IPS DF 4.7 (cell line): ENCODE data around the gene KCTD14.
A peak's percentile ranks its signal among the peaks of the same experiment; 100 is the strongest.
"Not testable (repeated sequence)": the region's sequence is repeated elsewhere in the genome, so short reads cannot be mapped to it uniquely, and the experiment has no call there.

Source experiments
- DNase-seq: peaks from one replicate; pipeline ENCODE4 v3.0.0-alpha.2; 2013; ENCODE audit warnings: low spot score; ENCODE audit errors: extremely low read depth

KCTD14 gene

DNA sequence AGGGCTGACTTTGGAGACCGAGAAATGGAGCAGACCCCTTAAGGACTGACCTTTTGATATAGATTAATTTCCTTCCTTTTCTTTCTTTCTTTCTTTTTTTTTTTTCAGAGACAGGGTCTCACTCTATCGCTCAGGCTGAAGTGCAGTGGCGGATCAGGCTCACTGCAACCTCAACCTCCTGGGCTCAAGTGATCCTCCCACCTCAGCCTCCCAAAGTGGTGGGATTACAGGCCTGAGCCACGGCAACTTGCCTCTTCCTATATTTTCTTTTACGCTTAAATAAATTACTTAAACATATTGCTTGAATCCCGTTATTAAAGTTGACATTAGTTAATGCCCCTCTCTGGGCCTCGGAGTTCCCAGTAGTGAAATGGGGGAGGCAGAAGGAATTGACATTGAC lies 350 bp upstream of the KCTD14 start:
- no peak for DNase-seq

DNA sequence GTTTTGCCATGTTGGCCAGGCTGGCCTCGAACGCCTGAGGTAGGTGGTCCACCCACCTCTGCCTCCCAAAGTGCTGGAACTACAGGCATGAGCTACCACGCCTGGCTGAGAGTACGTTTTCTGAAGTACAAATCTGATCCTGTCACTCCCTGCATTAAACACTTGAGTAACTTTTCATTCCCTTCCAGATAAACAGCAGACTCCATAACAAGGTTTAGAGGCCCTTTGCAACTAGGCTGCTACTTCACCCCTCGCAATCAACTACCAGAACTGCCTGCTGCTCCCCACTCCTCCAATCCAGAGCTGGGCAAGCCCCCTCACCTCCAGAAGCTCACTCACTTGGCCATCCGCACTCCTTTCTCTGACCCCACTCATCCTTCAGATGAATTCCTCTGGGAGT lies 1.5 kb downstream of the KCTD14 start:
- no peak for DNase-seq

DNA sequence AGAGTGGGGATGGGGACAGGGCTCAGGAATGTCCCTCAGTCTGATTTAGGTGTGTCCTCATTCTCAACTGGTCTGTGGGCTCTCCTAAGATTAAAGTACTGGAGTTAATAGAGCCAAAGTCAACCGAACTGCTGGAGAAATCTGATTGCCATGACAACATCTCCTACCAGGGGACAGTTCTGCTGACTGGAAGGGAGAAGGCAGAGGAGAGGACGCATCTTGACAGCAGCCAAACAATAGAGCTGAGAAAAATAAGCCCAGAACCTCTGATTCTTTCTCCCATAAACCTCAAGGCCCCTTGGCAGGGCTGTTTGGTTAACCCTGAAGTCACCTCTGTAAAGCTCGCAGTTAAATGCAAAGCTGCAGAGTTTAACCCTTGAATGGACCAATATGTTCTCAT lies 2.8 kb downstream of the KCTD14 start:
- DNase-seq: no peak

DNA sequence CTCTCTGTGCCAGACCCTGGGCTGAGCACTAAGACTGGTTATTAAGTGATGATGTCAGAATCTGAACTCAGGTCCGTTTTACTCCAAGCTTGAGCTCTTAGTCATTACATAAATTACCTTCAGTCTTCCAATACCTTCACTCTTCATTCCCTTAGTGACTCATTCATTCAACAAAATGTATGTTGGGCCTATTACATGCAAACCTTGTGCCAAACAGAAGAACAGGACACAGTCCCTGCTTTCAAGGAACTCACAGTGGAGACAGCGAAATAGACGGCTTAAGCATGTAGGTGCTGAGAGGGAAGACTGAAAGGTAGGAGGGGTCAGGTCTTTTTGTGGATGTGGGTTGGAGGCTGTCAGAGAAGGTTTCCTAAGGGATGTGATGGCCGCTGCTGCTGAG lies 3.3 kb downstream of the KCTD14 start:
- no peak for DNase-seq

DNA sequence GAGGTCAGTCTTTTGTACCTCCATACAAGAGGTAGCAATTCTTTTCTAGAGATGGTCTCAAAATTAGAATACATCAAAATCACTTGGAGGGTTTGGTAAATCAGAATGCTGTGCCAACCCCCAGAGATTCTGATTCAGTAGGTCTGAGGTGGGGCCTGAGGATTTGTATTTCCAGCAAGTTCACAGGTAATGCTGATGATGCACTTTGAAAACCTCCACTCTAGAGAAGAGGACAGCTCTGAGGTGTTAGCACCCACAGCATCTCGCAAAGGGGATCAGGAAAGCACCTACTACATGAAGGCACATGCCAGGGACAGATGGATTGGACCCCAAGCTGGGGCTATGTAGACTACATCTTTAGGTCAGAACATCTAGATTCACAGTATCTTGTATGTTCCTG lies 7.2 kb downstream of the KCTD14 start:
- no peak for DNase-seq

DNA sequence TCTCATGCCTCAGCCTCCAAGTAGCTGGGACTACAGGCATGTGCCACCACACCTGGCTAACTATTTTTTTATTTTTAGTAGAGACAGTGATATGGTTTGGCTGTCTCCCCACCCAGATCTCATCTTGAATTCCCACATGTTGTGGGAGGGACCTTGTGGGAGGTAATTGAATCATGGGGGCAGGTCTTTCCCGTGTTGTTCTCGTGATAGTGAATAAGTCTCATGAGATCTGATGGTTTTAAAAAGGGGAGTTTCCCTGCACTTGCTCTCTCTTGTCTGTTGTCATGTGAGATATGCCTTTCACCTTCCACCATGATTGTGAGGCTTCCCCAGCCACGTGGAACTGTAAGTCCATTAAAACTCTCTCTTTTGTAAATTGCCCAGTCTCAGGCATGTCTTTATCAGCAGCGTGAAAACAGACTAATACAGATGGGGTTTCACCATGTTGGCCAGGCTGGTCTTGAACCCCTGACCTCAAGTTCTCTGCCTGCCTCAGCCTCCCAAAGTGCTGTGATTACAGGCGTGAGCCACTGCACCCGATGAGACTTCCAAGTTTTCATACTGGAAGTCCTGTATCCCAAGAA lies 8.0 kb downstream of the KCTD14 start:
- DNase-seq: not testable (repeated sequence)

DNA sequence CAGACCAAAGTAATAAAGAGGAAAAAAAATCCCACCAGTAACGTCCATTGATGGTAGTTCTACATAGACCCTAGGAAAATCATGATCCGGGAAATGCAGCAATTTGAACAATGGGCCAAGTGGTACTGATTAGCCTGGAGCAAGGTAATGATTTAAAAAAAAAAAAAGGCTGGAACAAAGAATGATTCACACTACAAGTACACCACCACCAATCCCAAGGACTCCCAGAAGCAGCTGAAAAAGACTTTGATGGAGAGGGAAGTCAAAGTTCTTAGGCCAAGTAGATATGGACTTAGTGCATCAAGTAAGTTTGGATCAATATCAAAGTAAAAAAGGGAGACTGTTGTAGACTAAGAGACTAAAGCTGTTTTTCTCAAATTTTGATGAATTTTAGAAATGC lies 11.8 kb downstream of the KCTD14 start:
- DNase-seq: no peak

DNA sequence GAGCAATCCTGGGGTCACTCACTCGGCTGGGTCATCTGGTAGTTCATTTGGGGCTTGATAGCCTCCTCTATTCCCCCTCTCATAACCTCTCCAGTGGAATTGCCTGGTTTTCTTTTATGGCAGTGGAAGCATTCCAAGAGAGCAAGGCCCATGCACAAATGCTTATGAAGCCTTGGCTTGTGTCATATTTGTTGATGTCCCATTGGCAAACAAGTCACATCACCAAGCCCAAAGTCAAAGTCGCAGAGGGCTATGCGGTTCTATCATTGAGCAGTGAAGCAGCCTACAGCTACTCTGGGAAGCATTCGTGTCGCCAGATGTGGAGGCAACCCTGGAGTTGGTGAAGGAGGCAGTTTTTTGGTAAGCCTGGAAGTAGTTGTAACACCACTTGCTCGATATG lies 12.3 kb downstream of the KCTD14 start:
- DNase-seq: no peak

DNA sequence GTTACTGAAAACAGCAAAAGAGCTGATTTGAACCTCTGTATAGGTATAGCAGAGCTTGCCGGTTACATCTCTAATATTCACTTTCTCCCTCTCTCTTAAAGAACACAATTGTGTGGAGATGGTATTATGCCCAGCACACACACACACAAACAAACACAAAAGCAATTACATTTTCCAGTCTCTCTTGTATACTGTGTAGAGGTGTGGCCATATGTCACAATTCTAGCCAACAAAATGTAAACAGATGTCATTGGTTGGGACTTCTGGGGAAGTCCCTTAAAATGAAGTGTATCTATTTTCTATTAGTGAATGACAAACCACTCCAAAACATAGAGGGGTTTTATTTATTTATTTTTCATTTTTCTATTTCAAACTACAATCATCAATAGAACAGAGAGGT lies 12.8 kb downstream of the KCTD14 start:
- DNase-seq: no peak

DNA sequence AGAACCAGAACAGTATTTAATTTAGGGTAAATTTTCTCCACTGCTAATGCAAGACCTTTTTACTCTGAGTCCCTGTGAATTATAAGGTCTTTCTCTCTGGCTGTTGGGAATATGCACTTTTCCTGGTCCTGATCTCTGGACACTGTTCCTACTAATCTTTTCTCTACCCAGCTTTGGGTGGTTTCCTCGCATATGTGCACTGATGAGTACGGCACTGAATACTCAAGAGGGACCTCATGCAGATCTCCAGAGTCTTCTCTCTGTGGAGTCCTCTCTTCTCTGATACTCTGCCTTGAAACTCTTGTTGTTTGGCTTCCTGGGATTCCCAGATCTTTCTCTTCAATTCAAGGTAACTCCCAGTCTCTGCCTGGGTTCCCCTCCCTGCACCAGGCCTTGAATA lies 14.0 kb downstream of the KCTD14 start:
- DNase-seq: no peak

DNA sequence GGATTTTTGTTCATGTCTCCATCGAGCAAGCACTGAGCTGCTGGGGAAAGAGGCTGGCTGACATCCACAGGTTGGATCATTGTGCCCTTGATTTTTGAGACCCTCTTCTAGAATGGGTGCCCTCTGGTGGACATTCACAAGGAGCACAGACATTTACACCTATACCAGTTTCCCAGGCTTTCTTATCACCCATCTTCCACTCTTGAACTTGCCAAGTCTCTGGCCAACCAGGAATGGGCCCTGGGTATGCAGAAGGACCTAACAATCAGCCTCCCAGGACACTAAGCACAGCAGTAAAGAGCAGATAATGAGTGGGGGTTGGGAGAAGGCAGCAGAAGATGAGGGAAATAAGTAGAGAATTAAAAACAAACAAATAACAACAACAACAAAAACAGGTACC lies 22.9 kb downstream of the KCTD14 start:
- no peak for DNase-seq

DNA sequence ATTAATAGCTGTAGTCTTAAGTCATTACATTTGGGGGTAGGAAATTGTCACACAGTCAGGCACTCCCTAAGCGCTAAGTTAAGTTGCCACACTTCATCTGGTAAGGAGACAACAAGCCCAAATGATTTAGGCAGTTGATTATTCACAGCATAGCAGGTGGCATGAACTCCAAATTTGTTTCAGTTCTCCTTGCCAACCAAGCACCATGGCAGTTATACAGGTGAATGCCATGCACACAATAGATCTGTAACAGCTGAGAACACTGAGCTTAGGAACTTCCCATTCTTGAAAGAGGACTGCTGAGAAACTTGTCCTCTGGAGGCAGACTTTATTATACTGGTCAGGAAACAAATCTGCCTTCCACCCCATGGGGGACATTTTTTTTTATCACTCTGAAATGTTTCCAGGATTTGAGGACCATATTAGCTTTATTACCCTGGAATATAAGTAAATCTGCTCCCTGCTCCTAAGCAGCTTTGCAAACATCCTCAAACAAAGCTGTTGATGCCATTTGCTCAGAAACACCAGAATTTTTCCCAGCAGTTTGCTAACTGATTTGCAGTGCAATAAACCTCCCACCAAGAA lies 23.5 kb downstream of the KCTD14 start:
- DNase-seq: no peak

DNA sequence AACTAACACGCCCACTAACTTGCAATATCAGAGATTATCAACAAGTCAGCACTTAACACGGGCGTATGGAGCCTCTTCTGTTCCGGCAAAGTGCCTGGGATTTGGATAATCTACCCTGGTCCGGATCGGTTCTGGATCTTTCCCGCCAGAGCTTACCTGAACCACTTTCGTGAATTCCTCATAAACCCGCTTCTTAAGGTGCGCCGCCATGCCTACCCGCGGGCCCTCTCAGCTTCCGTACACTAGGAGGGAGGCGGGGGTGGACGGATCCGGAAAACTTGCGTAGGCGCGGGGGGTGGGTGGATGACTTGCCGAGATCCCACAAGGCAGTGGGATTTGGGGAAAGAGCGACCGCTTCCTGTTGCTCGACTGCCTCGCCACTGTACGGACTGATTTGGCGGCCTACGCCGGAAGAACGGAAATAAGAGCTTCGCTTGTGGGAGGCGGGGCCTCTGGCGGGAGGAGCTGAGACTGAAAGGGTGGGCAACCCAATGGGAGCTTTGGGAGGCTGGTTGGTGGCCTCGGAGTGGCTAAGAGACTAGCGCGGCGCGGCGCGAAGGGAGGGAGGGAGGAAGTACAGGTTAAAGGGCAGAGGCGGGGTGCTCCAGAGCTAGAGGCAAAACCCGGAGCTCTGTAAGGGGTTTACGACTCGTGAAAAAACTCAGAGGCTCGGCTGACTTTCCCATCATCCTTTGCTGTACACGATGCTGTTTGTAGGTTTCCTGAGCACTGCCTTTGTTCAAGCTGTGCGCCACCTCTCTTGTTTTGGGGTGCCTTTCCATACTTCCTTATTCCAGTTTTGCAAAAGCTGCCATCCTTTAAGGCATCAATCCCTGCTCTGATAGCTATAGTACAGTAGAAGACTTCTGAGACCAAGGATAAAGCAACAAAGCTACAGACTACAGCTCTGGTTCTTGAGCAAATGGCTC lies 28.4 kb downstream of the KCTD14 start, which contains the start of gene INTS4:
Gene INTS4 (minus strand): TSS at position 235 of the 929 bp plus-strand sequence. CDS start 25 bp downstream, at position 210.
- peak; percentile 98 for DNase-seq

DNA sequence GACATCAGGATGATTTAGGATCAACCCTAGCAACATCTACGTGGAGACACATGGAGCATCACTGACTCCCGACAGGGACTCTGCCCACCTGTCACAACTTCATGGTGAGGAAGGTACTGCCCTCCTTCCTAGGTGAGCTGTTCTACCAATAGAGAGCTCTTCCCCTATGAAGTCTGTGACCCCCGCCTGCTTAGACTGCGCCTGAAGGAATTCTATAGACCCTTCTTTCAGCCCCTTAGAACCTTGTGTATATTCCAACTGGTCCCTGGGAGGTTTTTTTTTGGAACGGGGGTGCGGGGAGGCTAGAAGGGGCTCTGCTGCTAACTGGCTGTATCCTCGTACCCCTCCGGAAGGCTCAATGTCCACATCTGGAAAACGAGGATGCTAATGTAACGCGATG lies 29.2 kb downstream of the KCTD14 start:
- no peak for DNase-seq

DNA sequence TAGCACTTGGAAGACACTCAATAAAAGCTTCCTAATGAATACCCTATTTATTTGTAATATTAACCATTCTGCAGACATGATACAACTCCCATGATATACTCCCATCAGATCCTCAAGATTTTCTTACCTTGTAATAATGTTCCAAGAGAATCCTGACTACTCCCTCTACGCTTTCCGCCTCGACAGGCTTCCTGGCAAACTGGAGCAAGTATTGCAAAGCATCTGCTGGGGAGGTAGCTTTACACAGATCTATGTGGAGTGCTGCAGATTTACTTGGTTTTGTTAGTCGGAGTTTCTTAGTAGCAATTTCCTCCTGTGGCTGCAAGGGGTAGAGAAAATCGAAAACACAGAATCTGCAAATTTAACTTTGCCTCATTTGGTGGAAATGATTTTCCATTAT lies 32.1 kb downstream of the KCTD14 start:
- DNase-seq: no peak

DNA sequence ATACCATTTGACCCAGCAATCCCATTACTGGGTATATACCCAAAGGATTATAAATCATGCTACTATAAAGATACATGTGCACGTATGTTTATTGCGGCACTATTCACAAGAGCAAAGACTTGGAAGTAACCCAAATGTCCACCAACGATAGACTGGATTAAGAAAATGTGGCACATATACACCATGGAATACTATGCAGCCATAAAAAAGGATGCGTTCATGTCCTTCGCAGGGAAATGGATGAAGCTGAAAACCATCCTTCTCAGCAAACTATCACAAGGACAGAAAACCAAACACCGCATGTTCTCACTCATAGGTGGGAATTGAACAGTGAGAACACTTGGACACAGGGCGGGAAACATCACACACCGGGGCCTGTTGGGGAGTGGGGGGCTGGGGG lies 36.6 kb downstream of the KCTD14 start:
- not testable (repeated sequence) for DNase-seq

DNA sequence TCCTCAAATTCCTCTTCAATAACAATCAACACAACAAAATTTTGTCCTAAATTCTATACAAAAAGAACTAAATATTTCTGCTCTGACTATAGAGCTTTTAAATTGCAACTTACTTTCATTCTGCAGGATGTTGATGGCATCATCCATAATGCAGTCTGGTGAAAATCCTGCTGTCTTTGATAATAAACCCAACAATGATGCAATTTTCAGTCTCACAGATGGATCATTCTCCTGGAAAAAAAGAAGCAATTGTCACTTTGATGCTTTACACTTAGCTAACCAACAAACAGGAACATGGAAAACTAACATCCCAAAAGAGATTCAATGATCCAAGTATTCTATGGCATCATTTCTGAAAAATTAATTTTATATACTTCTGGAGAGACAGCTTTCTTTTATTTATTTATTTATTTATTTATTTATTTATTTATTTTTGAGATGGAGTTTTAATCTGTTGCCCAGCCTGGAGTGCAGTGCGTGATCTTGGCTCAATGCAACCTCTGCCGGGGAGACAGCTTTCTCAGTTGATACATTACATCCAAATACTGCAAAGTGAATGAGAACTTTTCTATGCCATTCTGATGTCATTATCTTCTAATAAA lies 41.6 kb downstream of the KCTD14 start:
- no peak for DNase-seq

DNA sequence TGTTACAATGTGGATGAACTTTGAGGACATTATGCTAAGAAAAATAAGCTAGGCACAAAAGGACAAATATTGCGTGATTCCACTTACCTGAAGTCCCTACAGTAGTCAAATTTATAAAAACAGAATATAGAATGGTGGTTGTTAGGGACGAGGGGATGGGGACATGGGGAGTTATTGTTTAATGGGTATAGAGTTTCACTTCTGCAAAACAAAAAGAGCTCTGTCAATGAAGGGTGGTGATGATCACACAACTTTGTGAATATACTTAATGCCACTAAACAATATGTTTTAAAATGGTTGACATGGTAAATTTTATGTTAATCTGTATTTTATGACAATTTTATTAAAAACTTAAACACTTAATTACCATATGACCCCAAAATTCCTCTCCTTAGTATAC lies 54.7 kb downstream of the KCTD14 start:
- DNase-seq: no peak

DNA sequence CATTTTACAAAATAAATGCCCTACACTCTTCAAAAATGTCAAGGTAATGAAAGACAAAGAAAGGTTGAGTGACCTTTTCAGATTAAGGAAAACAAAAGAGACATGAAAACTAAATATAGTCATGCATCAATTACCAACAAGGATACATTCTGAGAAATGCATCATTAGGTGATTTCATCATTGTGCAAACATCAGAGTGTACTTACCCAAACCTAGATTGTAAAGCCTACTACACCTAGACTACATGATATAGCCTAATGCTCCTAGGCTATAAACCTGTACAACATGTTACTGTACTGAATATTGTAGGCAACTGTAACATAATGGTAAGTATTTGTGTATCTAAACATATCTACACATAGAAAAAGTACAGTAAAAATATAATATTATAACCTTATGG lies 55.3 kb downstream of the KCTD14 start:
- no peak for DNase-seq

DNA sequence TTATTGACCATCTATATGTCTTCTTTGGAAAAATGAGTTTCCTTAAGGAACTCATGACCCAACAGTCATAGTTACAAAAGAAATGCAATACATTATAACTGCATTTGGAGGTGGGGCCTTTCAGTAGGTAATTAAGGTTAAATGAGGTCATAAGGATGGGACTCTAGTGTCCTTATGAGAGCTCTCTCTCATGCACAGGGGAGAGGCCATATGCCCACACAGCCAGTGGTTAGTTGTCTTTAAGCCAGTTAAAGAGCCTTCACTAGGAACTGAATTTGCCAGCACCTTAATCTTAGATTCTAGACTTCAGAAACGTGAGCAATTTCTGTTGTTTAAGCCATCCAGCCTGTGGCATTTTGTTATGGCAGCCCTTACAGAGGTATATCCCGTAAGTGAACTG lies 56.0 kb downstream of the KCTD14 start:
- no peak for DNase-seq

DNA sequence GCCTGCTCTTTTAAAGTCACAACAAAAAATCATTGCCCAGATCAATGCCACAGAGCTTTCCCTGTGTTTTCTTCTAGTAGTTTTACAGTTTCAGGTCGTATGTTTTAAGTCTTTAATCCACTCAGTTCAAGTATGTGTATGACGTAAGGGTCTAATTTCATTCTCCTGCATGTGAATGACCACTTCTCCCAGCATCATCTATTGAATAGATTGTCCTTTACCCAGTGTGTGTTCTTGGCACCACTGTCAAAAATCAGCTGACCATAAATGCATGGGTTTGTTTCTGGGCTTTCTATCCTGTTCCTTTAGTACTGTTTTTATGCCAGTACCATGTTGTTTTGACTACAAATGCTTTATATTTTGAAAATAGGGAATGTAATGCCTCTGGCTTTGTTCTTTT lies 56.7 kb downstream of the KCTD14 start:
- DNase-seq: no peak
